GM18868 (cell line): Measurements from ENCODE around the gene SPDEF.

ENCODE experiments used
- ATAC-seq: cut with Tn5 transposase; IDR thresholded peaks from one replicate; pipeline ENCODE4 v1.9.1; 2021; ENCODE audit warnings: mild to moderate bottlenecking, moderate library complexity; ENCODE audit not compliant: unreplicated experiment

Gene SPDEF

DNA sequence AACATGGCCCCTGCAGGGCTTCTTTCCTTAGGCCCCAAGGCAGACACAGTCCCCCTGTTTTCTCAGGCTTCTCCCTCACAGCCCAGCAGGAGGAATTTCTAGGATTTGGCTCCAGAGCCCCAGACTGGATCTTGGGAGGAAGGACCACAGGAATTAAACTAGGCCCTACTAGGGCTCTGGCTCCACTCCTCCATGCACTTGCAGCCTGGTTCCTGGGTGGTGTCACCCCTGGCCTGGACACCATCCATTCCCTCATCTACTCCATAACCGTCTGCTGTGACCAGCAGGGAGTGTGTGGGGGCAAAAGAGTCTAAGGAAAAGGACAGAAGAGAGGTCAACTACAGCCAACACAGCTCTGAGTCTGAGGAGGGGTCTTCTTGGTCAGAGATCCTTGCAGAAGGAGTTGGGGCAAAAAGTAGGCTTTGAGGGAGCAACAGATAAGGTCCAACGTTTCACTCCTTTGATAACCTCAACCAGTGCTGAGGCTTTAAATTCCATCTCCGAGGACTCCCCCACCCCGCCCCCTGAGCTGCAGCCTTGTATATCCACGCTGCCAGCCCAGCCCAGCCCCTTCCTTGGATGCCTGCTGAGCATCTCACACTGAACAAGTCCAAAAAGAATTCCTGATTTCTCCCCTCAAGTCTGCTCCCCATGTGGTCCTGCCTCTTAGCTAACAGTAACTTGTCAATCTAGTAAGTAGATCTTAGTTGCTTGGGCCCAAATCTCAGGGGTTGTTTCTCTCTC is 27.9 kb upstream of the SPDEF start:
- no peak for ATAC-seq

DNA sequence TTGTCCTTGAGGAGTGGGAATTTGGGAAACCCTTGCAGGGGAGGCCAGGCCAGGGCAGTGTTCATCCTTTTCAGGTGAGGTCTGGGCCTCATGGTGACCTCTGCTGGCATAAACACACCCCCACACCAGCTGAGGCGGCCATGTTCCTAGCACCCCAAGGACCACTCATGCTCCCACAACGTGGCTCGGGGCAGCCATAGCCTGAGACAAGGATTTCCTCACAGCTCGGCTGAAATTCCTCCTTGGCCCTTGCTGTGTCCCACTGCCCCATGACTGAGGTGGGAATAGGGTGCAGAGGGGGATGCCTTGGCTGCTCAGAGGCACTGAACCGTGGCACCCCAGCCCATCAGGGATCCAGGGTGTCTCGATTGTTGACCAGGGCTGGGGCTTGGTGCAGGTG is 27.3 kb upstream of the SPDEF start:
- no peak for ATAC-seq

DNA sequence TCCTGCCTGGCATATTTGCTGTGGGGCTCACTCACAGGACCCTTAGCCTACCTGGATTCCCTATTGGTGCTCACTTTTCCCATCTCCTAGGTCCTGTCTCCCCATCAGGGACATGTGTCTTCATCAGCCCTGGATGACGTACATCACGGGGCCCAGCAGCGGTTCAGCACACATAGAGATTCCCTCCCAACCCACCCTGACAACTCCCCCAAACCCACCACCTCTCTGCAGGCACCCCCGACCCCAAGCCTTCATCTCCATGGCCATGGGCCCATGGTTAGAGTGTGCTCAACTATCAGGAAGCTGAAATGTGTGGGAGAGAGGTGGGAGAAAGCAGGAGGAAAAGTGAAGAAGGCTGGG is 25.4 kb upstream of the SPDEF start:
- ATAC-seq: no peak

DNA sequence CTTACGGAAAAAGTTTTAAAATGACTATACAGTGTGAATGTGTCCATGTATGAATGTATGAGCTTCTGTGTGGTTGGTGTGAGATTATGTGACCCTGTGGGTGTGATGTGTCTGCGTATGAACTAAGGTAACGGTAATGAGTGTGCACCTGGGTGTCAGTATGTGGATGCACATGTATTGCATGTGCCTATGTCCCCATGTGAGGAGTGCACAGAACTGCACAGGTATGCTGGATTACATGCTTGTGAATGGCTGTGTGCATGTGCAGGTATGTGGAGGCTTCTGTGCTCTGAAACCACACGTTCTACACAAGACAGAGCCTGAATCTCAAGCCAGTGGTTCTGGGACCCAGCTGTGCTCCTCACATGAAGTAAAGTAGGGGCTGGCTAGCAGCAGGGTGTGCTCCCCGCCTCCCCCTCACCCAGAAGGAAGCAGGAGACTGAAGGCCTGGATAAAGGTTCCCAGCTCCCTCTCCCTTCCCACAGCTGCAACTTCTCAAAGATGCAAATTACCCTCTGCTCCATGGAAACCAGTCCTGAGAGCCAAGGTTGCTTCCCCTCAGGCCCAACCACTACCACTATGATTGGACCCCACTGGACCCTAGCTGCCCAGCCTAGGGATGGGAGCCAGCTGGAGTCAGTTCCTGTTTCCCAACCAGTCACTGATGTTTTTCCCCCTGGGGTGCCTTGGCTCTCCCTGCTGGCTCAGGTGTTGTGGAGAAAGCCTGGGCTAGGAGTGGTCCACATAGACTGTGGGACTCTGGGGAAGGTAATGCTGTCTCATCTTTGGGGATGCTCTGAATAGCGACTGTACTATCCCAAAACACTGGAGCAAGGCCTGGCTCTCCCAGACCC is 24.8 kb upstream of the SPDEF start:
- ATAC-seq: no peak

DNA sequence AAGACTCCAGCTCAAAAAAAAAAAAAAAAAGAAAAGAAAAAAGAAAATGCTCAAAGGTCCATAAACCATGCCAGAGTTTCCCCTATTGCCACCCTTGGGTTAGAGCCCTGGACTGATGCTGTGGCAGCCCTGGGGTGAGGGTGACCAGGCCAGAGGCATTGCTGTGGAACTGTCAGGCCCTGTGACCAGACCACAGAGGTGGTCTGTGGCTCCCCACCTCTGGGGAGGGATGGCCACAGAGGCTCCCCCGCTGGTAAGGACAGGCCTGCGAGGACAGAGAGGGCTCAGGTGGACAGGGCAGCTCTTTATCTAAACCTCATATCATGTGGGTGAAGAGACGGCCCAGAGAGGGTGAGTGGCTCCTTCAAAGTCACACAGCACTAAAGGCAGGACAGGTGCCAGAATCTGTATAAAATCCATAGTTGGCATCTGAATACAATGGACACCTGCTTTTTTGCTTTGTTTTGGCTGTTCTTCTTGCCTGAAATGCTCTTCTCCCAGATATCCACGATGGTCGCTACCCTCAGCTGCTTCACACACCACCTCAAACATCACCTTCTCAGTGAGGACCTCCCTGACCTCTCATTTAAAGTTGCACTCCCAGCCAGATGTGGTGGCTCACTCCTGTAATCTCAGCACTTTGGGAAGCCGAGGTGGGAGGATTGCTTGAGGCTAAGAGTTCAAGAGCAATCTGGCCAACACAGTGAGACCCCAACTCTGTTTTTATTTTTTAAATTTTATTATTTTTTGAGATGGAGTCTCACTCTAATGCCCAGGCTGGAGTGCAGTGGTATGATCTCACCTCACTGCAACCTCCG is 22.5 kb upstream of the SPDEF start:
- ATAC-seq: no peak

DNA sequence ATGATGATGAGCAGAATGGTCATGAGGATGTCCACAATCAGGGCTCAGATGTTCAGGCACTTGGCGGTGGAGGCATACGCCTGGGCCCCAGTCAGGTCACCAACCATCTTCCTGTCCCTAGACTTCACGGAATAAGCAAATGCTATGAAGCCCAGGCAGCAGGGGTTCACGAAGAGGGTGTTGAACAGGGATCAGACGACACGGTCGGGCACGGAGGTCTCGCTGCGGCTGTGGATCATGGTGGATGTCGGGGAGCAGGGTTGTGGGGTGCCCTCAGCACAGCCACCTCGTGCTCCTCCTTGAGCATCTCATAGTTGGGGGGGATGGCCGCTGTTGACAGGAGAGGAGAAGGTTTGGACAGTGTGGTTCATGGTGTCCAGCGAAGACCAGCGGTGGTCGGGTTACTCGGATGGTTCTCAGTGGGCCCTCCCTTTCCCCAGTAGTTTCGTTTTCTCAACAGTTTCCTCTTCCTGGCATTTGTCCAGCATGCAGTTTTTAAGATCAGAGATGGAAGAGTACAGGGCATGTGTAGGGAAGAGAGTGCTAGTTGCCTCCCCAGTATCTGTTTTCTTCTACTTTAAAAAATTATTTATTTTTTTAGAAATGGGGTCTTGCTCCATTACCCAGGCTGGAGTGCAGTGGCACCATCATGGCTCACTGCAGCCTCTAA is 20.3 kb upstream of the SPDEF start:
- no peak for ATAC-seq

DNA sequence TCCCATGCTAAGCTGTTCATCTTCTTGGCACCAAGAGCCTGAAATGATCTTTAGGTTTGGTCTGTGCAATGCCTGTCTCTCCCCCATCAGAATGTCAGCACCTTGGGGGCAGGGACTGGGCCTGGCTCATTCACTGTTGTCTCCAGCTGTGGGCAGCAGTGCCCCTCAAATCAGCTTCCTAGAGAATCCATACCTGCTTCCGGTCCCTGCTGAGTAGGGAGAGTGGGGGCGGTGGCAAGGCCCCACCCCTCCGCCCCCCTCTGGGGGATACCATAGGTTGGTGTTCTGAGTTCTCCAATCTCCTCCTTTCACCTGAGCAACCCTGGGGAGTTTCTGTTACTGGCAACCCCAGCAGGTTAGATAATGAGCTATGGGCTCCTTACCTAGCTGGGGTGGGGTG is 19.2 kb upstream of the SPDEF start:
- ATAC-seq: no peak

DNA sequence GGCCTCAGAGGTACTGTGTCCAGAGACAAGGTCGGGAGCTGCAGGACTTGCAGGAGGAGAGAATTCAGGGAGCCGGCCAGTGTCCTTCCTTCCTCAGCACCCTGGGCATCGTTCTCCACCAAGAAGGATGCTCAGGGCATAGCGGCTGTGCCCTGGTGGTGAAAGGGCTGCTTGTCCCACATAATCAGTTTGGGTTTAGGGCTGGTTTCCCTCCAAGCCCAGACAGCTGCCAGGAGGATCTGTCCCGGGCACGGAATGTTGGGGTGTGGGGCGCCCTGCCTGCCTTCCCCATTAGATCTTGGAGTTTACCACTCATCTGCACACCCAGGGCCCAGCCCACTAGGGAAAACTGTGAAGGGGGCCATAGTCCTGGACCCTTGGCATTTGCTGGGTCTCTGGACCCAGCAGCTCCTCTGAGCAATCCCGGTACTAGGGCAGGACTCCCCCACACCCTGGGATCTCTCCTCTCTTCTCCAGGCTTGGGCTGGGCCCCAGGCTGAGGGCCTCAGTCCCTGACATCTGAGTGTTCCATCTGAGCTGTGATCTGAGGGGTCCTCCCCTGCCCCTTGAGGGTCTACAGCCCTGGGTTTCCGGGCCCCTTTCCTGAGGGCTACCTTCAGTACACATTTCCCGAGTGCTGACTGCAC is 18.6 kb upstream of the SPDEF start:
- no peak for ATAC-seq

DNA sequence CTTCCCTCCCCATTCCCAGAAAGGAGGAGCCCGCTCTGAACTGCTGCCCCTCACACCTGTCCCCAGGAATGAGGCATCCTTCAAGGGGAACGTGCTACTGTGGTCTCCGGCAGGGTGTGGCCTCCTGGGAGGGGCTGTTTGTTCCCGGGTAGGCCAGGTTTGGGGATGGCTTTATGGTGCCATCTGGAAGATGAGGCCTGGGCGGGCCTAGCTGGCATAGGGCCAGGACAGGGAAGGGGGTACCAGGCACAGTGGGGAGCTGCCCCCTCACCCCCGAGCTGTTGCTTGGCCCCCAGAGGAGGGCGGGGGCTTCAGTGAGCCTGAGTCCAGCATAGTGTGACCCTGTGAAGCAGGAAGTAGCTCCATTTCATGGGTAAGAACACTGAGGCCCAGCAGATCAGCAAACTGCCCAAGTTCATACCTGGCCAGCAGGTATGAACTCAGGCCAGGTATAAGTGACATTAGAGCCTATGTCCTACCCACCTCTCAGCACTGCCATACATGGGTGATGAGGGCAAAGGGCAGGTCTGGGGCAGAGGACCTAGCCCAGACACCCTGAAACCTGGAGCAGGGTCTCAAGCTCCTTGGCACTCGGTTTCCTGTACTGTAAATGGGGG is 17.5 kb upstream of the SPDEF start:
- no peak for ATAC-seq

DNA sequence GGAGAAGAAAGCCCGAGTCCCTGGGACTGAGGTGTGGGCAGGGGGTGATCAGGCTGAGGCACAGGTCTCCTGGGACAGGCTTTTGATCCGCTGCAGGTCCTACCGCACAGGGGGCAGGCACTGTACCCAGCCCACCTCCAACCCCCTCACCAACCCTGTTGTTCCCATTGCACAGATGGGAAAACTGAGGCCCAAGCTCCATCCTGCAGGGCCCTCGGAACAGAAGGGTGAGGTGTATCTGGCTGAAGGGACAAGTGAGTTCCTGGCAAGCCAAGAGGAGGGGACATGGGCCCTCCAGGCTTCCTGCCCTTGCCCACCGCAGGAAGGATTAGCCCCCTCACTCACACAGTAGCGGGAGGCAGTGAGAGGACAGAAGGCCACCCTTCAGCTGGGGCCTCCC is 16.5 kb upstream of the SPDEF start:
- ATAC-seq: no peak

DNA sequence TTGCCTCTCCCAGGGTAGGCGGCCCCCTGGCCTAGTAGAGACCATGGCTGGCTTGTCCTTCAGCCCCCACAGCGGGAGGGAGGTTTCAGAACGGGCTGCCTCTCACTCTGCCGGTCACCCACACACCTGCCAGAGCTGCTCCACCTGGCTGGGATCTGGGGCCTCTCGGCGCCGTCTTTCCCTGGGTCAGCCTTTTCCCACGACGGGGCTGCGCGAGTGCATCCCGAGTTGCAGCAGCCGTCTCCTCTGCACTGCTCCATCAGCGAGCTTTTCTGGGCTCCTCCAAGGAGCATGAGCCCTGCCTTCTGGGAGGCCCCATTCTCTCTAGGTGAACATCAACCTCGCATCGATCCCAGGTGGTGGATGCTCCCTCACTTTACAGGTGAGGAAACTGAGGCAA is 15.9 kb upstream of the SPDEF start:
- ATAC-seq: no peak

DNA sequence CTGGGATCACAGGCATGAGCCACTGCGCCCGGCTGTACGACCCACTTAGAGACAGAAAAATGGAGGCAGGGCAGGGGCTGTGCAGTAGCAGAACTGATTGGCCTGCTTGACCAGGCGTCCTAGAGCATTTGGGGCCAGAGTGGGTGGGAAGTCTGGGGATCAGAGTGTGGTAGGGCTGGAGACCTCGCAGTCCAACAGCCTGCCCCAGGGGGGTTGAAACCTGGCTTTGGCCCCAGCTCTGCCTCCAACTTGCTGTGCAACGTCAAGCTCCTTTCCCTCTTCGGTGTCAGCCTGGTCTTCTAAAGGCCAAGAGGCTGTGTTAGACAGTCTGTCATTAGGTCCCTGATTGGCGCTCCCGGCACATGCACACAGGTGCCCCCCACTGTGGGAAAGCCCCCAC is 15.3 kb upstream of the SPDEF start:
- ATAC-seq: no peak

DNA sequence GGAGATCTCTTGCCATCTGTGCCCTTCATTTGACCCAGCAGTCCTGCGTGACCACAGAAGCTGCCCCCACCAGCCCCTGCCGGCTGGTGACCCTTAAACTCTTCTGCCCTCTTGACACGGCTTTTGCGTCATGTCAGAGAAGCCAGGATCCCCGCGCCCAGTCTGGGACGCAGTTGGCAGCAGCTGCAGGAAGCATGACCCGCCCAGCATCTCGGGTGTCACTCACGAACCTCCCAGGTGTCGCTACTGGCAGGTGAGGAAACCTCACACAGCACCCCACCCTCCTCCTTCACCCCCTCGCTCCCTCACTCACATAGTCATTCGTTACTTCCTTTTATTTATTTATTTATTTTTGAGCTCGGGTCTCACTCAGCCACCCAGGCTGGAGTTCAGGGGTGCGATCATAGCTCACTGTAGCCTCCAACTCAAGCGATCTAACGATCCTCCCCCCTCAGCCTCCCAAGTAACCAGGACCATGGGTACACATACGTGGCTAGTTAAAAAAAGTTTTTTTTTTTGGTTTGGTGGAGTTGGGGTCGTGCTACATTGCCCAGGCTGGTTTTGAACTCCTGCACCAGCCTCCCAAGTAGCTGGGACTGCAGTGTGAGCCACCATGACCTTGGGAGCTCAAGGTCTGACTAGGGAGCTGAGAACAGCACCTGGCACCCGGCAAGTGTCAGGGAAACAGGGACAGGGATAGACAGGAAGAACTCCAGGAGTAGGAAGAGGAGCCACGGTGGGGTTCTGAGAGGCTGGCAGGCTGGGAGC is 14.1 kb upstream of the SPDEF start:
- ATAC-seq: no peak

DNA sequence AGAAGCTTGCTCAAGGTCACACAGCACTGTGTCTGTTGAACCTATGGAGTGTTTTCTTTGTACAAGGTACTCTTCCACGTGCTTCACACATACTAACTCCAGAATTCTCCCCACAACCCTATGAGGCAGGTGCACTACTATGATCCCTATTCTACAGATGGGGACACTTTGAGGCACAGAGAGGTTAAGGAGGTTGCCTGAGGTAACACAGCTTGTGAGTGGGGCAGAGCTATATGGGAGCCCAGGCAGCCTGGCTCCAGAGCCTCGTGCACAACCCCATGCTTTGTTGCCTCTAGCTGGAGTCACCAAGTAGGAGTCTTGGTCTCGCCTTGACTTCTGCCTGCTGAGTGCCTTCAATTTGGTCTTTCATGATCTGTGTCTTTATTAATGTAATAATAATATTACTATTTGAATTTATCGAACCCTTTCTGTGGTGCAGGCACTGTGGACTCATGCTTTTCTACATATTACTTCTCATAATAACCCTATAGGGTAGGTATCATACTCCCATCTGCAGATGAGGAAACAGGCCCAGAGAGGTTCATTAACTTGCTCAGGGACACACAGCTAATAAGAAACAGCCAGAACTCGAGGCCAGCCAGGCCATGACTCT is 13.3 kb upstream of the SPDEF start:
- no peak for ATAC-seq

DNA sequence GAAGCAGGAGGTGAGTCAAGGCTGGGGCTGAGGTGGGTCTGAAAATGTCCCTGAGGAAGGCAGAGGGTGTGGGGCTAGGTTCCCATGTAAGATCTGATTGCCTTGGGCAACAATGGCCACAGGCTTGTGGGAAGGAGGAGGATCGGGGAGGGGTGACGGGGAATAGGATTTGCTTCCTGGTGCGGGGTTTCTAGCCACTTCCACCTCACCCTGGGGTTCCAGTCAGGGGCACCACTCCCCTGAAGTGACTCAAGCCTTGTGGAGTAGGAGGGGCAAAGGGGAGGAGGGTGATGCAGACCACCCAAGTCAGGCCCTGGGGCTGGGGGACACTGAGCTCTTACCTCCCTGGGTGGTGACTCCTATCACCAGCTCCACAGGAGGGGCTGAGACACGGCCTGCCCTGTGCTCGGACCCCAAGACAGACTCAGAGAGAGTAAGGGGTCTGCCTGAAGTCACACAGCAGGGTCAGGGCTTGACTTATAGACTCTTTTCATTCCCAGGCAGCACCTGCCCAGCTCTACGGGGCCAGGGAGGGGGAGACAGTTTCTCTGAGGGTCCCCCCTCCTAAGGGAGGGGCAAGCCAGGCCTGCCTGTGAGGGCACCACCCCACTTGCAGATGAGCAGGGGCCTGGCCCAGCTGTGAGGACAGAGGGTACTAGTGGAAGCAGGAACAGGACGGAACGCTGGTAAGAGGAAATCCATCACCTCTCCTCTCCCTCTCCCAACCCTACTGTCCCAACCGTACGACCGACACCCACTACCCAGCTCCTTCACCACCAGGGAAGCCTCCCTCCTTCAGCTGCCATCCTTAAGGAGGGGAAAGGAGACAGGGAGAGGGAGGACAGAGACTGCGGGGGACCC is 12.4 kb upstream of the SPDEF start:
- no peak for ATAC-seq

DNA sequence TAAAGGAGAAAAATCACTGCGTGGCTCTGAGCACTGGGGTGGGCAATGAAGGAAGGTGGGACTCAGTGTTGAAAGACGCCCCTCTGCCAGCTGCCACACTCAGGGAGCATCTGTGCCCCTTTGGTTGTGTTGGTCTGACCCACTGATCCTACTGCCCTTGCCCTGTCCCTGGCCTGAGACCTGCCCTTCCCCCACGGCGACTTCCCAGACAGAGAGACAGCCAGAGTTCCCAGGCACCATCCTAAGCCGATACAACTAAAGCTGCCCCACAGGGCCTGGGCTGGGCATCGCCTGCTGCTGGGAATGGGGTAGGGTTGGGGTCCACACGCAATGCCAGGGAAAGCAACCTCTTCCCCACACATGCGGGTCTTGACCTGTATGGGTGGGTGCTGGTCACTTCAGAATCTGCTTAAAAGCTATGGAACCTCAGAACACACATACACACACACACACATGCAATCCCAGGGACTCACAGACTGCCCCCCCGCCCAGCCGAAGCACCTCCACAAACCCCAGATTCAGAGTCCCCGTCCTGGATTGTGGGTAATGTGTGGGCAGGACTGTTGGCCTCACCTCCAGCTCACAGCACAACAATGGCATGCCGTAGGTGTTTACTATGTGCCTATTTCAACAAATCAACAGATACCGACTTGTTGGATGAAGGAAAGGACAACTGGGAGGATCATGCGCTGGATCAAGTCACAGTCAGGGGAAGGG is 10.9 kb upstream of the SPDEF start:
- ATAC-seq: no peak

DNA sequence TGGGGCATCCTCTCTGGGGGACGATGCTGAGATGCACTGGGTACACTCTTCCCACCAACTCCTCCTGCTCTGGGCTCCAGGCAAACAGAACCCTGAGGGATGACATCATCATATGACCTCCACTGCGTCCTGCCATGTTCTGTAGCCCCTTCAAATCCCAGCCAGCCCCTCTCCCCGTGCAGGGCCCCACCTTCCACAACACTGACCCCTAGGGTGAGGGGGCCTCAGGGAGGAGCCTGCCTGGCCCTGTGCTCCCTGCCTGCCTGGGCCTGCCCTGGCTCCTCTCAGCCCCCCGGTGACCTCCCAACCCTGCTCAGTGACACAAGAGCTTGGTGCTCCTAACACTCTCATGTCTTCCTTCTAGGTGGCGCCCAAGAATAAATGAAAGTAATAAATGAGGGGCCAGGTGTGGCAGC is 9.6 kb upstream of the SPDEF start:
- ATAC-seq: no peak
